GM21381 (cell line): ENCODE measurements around the gene CNFN.

ENCODE experiments used
- ATAC-seq: cut with Tn5 transposase; IDR thresholded peaks from one replicate; pipeline ENCODE4 v1.9.1; 2021; ENCODE audit warnings: mild to moderate bottlenecking, moderate library complexity; ENCODE audit not compliant: unreplicated experiment

Gene CNFN

DNA sequence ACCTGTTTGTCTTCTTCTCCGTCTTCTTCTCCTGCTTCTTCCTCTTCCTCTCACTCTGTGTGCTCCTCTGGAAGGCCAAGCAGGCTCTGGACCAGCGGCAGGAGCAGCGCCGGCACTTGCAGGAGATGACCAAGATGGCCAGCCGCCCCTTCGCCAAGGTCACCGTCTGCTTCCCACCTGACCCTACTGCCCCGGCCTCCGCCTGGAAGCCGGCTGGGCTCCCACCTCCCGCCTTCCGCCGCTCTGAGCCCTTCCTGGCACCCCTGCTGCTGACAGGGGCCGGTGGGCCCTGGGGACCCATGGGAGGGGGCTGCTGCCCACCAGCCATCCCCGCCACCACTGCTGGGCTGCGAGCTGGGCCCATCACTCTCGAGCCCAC is 13.9 kb downstream of the CNFN start:
- no peak for ATAC-seq

DNA sequence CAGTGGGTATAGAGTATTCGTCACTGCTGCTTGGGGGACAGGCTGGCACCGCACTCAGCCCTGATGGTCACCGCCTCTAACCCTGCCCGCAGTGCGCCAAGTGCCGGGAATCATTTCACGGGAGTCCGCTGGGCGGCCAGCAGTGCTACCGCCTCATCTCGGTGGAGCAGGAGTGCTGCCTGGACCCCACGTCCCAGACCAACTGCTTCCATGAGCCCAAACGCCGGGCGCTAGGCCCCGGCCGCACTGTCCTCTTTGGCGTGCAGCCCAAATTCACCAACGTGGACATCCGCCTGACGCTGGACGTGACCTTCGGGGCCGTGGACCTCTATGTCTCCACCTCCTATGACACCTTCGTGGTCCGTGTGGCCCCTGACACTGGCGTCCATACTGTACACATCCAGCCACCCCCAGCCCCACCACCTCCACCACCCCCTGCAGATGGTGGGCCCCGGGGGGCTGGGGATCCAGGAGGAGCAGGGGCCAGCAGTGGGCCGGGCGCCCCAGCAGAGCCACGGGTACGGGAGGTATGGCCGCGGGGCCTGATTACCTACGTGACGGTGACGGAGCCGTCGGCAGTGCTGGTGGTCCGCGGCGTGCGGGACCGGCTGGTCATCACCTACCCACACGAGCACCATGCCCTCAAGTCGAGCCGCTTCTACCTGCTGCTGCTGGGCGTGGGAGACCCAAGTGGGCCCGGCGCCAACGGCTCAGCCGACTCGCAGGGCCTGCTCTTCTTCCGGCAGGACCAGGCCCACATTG is 14.5 kb downstream of the CNFN start:
- no peak for ATAC-seq

DNA sequence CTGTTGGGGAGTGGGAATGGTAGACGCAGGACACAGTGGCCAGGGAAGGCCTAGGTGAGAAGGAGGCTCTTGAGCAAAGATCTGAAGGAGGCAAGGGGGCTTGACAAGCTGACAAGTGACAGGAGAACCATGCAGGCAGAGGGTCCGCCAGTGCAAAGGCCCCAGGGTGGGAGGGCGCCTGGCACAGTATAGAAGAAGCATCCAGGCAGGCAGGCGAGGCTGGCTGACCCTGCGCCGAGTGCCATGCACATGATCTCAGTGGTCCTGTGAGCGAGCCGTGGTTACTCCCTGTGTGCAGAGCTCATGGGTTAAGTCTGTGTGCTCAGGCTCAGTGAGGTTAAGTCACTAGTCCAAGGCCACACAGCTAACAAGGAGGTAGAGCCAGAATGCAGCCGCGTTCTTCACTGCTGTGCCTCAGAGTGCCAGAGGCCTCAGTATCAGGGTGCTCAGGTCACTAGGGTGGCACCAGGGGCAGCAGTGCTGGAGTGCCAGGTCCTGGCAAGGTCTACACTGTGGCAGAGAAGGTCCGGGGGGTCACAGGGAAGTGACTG is 15.2 kb downstream of the CNFN start:
- no peak for ATAC-seq

DNA sequence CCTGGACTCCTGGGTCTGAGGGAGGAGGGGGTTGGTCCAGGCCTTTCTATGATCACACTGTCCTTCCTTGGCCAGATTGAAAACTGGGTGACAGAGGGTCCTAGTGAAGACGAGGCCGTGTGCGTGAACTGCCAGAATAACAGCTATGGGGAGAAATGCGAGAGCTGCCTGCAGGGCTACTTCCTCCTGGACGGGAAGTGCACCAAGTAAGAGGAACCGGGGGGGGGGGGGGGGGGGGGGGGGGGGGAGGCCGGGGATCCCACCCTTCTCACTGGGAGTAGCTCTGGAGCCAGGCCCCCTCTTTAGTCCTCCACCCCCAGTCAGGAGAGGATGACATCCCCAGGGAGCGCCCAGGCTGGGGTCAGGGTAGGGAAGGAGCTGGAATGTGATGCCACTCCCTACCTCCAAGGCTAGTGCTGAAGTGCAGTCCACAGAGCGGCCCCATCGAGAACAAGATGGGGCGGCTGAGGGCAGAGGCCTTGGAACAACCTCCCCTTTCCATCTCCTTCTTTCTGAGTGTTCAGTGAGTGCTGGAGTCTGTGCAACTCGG is 19.4 kb downstream of the CNFN start:
- no peak for ATAC-seq

- ATAC-seq, result no peak
Measured at GRCh38 chr19:42370068-42370520, 20.0 kb downstream of the CNFN start.

GRCh38 chr19:42369433-42370067 is 20.5 kb downstream of the CNFN start:
- no peak for ATAC-seq

- no peak for ATAC-seq
Measured at GRCh38 chr19:42368765-42369164, 21.3 kb downstream of the CNFN start.

- no peak for ATAC-seq
Measured at GRCh38 chr19:42368360-42368759, 21.7 kb downstream of the CNFN start.

- no peak for ATAC-seq
Measured at GRCh38 chr19:42367929-42368328, 22.2 kb downstream of the CNFN start.

GRCh38 chr19:42366673-42367072 is 23.4 kb downstream of the CNFN start:
- no peak for ATAC-seq

DNA sequence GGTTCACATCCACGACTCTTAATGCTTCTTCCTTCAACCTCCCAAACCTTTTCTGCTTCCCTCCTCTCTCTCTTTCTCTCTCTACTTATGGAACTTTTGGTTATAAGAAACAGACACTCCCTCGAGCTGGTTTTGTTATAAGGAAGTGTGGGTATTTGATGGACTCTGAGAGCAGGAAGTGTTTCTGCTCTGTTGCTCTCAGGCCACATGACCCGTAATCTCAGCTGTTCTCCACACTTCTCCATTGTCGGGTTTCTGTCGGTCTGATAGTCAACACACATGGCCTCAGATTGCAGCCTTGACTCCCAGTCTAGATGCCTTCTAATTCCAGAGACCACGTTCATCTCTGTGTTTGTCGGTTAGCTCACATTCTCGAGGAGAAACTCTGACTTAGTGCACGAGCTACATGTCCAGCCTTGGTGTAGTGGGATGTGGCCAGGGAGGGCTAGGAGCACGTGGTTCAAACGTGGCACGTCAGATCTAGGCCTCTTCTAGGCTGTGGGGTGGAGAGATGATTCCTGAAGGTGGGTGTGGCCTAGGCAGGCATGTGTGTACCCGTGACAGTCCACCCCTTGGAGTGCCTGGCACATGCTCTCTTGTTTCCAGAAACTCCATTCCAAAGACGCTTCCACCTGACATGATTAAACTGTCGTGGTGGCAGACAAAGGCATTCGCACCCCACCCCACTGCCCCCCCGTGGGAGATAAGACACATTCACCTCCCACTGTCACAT is 26.3 kb downstream of the CNFN start:
- no peak for ATAC-seq

DNA sequence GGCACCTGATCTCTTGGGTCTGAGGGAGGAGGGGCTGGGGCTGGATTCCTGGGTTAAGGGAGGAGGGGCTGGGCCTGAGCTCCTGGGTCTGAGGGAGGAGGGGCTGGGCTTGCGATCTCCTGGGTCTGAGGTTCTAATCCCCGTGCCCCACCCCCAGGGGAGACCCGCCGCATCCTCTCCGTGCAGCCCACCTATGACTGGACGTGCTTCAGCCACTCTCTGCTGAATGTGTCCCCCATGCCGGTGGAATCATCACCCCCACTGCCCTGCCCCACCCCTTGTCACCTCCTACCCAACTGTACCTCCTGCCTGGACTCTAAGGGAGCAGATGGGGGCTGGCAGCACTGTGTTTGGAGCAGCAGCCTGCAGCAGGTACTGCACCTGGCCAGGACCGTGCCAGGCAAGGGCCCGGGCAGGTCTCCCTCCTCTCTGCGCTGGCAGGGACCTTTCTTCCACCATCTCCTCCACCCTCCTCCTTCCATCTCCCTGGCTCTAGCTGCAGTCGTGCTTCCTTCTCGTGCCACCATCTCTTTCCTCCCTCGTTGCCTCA is 27.1 kb downstream of the CNFN start:
- no peak for ATAC-seq

GRCh38 chr19:42362342-42362741 is 27.8 kb downstream of the CNFN start:
- ATAC-seq, result no peak

DNA sequence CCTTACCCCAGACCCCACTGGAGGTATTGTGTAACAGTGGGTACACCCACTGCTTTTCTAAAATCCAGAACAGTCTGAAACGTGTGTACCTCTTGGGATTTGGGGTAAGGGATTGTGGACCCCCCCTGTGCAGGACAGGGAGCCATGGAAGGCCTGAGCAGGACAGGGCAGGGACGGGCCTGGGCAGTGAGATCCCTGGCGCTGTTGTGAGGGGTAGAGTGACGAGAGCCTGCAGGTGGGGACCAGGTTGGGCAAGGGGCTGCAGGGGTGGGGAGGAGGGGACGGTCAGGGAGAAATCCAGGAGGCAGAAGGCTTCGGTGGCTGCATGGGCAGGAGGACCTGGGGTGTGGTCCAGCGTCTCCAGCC is 28.6 kb downstream of the CNFN start:
- no peak for ATAC-seq

DNA sequence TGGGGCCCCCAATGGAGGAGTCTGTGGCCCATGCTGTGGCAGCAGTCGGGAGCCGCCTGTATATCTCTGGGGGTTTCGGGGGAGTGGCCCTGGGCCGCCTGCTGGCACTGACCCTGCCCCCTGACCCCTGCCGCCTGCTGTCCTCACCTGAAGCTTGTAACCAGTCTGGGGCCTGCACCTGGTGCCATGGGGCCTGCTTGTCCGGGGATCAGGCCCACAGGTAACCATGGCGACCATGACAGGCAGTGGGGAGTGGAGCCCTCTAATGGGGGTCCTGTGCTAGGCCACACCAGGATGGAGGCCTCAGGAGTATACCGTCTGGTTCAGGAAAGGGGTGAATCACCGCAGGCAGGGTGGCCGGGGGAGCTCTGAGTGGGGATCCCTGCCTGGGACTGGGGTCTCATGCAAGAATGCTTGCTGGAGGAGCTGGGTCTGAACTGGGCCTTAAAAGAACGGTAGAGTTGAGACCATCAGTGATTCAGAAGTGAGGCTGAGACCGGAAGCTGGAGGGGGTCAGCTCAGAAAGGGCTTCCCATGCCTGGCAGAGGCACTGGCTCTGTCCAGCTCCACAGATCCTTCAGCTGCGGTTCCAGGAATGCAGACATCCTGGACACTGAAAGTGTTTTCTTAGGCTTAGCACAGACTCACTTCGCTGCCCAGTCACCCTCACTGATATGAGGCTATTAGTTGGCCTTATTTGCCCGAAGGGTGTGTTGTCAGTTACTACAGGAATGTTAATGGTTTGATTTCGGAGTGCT is 29.1 kb downstream of the CNFN start:
- no peak for ATAC-seq

GRCh38 chr19:42357290-42357689 is 32.8 kb downstream of the CNFN start:
- ATAC-seq, result no peak

- ATAC-seq, result no peak
Measured at GRCh38 chr19:42356686-42357085, 33.4 kb downstream of the CNFN start.

DNA sequence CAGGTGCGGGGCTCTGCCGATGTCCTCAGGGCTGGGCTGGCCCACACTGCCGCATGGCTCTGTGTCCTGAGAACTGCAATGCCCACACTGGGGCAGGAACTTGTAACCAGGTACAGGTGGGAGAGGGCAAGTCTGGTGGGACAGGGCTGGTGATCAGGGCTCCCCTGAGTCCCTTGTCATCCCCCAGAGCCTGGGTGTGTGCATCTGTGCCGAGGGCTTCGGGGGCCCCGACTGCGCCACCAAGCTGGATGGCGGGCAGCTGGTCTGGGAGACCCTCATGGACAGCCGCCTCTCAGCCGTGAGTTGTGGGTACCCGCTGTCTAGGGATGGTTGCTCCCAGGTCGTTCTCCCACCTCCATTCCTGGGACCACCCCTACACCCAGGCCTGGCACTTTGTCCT is 34.2 kb downstream of the CNFN start:
- ATAC-seq, result no peak

DNA sequence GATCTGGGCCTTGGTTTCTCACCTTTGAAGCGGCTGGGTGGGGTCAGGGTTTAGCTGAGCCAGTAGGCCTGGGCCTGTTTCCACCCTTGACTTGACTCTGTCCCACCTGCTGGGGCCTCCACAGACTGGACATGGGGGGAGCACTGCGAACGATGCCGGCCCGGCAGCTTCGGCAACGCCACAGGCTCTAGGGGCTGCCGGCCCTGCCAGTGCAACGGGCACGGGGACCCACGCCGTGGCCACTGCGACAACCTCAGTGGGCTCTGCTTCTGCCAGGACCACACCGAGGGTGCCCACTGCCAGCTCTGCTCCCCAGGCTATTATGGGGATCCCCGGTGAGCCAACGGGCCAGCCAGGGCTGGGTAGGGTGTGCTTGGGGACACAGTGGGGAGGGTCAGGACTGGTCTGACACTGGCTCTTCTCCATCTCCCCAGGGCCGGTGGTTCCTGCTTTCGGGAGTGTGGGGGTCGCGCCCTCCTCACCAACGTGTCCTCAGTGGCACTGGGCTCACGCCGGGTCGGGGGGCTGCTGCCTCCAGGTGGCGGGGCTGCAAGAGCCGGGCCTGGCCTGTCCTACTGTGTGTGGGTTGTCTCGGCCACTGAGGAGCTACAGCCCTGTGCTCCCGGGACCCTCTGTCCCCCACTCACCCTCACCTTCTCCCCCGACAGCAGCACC is 36.6 kb downstream of the CNFN start:
- no peak for ATAC-seq
